GM20000 (cell line): ENCODE measurements around the gene P2RY12.

Source experiments
- DNase-seq: peaks from one replicate; pipeline ENCODE4 v3.0.0; 2012; ENCODE audit warnings: low spot score
- CTCF ChIP-seq: IDR thresholded peaks from 2 replicates; pipeline ENCODE4 v1.5.1; 2012; ENCODE audit warnings: mild to moderate bottlenecking, control low read depth; ENCODE audit errors: extremely low read depth, missing control alignments

The P2RY12 gene

GRCh38 chr3:151309566-151309965, 75.0 kb downstream of the P2RY12 start:
- no peak for DNase-seq
- TF ChIP-seq CTCF: no peak

- DNase-seq: no peak
- TF ChIP-seq CTCF: no peak
These were observed 76.7 kb downstream of the P2RY12 start for GRCh38 chr3:151307583-151308488.

- no peak for DNase-seq
- TF ChIP-seq CTCF: no peak
These were observed 77.4 kb downstream of the P2RY12 start for GRCh38 chr3:151307131-151307530.

- DNase-seq: no peak
- TF ChIP-seq CTCF: no peak
These were observed 78.3 kb downstream of the P2RY12 start for GRCh38 chr3:151306168-151306810.

GRCh38 chr3:151305775-151306151, 78.8 kb downstream of the P2RY12 start:
- DNase-seq: no peak
- TF ChIP-seq CTCF: no peak

GRCh38 chr3:151305060-151305774, 79.3 kb downstream of the P2RY12 start:
- no peak for TF ChIP-seq CTCF

GRCh38 chr3:151303751-151304150, 80.8 kb downstream of the P2RY12 start:
- no peak for TF ChIP-seq CTCF
- DNase-seq: no peak

More at GRCh38 chr3:151305060-151305774, 79.3 kb downstream of the P2RY12 start:
- no peak for DNase-seq
